ENCODE results near the gene PRKCE.

Gene PRKCE

GRCh38 chr2:45921921-45922320, 270.4 kb downstream of the PRKCE start:
- DNase-seq: no peak

GRCh38 chr2:45922577-45922988, 271.1 kb downstream of the PRKCE start:
- peak; percentile 25 for DNase-seq

GRCh38 chr2:45923701-45924100, 272.2 kb downstream of the PRKCE start:
- DNase-seq: no peak

- DNase-seq: no peak
These were observed 273.6 kb downstream of the PRKCE start for GRCh38 chr2:45925026-45925425.

- no peak for DNase-seq
These were observed 274.3 kb downstream of the PRKCE start for GRCh38 chr2:45925636-45926366.

- no peak for DNase-seq
These were observed 277.5 kb downstream of the PRKCE start for GRCh38 chr2:45928946-45929345.

GRCh38 chr2:45929674-45930395, 278.4 kb downstream of the PRKCE start:
- no peak for DNase-seq

- peak; percentile 84 for DNase-seq
These were observed 278.9 kb downstream of the PRKCE start for GRCh38 chr2:45930396-45930792.

- no peak for DNase-seq
These were observed 281.0 kb downstream of the PRKCE start for GRCh38 chr2:45932278-45932975.

- peak; percentile 25 for DNase-seq
These were observed 284.5 kb downstream of the PRKCE start for GRCh38 chr2:45935791-45936622.

- no peak for DNase-seq
These were observed 285.1 kb downstream of the PRKCE start for GRCh38 chr2:45936623-45936979.

GRCh38 chr2:45937990-45938389, 286.5 kb downstream of the PRKCE start:
- no peak for DNase-seq

GRCh38 chr2:45938649-45939511, 287.4 kb downstream of the PRKCE start:
- DNase-seq: peak; percentile 2

- no peak for DNase-seq
These were observed 290.2 kb downstream of the PRKCE start for GRCh38 chr2:45941531-45942236.

- DNase-seq: no peak
These were observed 290.8 kb downstream of the PRKCE start for GRCh38 chr2:45942237-45942738.

- DNase-seq: no peak
These were observed 292.0 kb downstream of the PRKCE start for GRCh38 chr2:45943219-45944044.

- DNase-seq: no peak
These were observed 292.6 kb downstream of the PRKCE start for GRCh38 chr2:45944074-45944473.

- no peak for DNase-seq
These were observed 293.8 kb downstream of the PRKCE start for GRCh38 chr2:45945302-45945717.

GRCh38 chr2:45946023-45946422, 294.5 kb downstream of the PRKCE start:
- no peak for DNase-seq

- no peak for DNase-seq
These were observed 299.1 kb downstream of the PRKCE start for GRCh38 chr2:45950606-45951005.

All from SHP77 treated with DMSO at 0.1 percent for 48 hours (cell line).